B cell (primary cell): ENCODE results near the gene HIP1R. TPM values are rescaled to one million over a fixed set of nuclear protein-coding genes. Genes with fewer than 3 reads are reported as not detected.

Source experiments
- ATAC-seq: fragments of 200-7000 bp; cut with Tn5 transposase; one replicate; pipeline ENCODE4 v1.10.0; 2021; ENCODE audit warnings: low read depth, mild to moderate bottlenecking, moderate number of reproducible peaks, moderate library complexity
- CTCF ChIA-PET: fragments of 350-600 bp; sonication (Branson Sonifier 250); formaldehyde crosslinking; loops from one replicate; lab custom pipeline; 2021; ENCODE audit warnings: antibody characterized with exemption, inconsistent platforms; lab: Charles Lee
- POLR2A ChIA-PET: fragments of 350-600 bp; sonication (Branson Sonifier 250); formaldehyde crosslinking; loops from one replicate; lab custom pipeline; 2021; ENCODE audit warnings: antibody characterized with exemption; lab: Charles Lee
- DNase-seq: peaks from one replicate; pipeline ENCODE4 v3.0.0; 2013
- H2AFZ ChIP-seq: 2 replicates; pipeline ENCODE4 v1.6.1; 2012; ENCODE audit warnings: mild to moderate bottlenecking, low read depth, low read length; ENCODE audit not compliant: insufficient read depth, poor library complexity, severe bottlenecking
- H3K27ac ChIP-seq, 2 donors: 1 replicate in 1 of 2; 2 replicates in 1 of 2; pipeline ENCODE4 v1.5.1; 2012 to 2013; ENCODE audit warnings: low read length in 2 of 2, mild to moderate bottlenecking in 2 of 2, moderate library complexity in 1 of 2
- H3K27me3 ChIP-seq, 4 experiments: fragments of 200-600 bp in 1 of 4; sonication (generic) in 1 of 4; replicated peaks in 1 of 4; 1 replicate in 2 of 4; 2 replicates in 2 of 4; pipeline versions ENCODE4 v1.6.1 to v1.7.0; 2013 to 2016; ENCODE audit warnings: low read length in 3 of 4, mild to moderate bottlenecking in 2 of 4, mixed read lengths in 1 of 4, moderate library complexity in 1 of 4; ENCODE audit not compliant: insufficient read depth in 4 of 4, control insufficient read depth in 3 of 4; ENCODE audit errors: control extremely low read depth in 1 of 4
- H3K36me3 ChIP-seq, 2 experiments: replicated peaks in 1 of 2; 1 replicate in 1 of 2; 2 replicates in 1 of 2; pipeline versions ENCODE4 v1.6.1 to v1.7.1; 2013; ENCODE audit warnings: low read length in 1 of 2; ENCODE audit not compliant: insufficient read depth in 2 of 2, control insufficient read depth in 1 of 2; ENCODE audit errors: control extremely low read depth in 1 of 2, extremely low read depth in 1 of 2
- H3K4me1 ChIP-seq, 2 donors: fragments of 200-600 bp in 1 of 2; sonication (generic) in 1 of 2; 1 replicate in 1 of 2; 2 replicates in 1 of 2; pipeline versions ENCODE4 v1.5.1 to v1.6.1; 2013 to 2017; ENCODE audit warnings: low read length in 2 of 2; ENCODE audit not compliant: control insufficient read depth in 2 of 2, insufficient read depth in 2 of 2
- H3K4me2 ChIP-seq: replicated peaks from 2 replicates; pipeline ENCODE3; 2012; ENCODE audit warnings: mild to moderate bottlenecking, low read depth, low read length; ENCODE audit not compliant: poor library complexity, severe bottlenecking
- H3K4me3 ChIP-seq, 5 experiments: fragments of 200-600 bp in 1 of 5; sonication (generic) in 1 of 5; 1 replicate in 3 of 5; 2 replicates in 2 of 5; pipeline versions ENCODE4 v1.5.1 to v1.7.0; 2011 to 2016; ENCODE audit warnings: low read length in 4 of 5, mild to moderate bottlenecking in 4 of 5, low read depth in 2 of 5, control low read depth in 1 of 5, moderate library complexity in 1 of 5; ENCODE audit not compliant: insufficient read depth in 1 of 5; ENCODE audit errors: control extremely low read depth in 1 of 5, extremely low read depth in 1 of 5
- H3K79me2 ChIP-seq: fragments of 200-600 bp; sonication (generic); one replicate; pipeline ENCODE4 v1.6.0; 2016; ENCODE audit warnings: low read length; ENCODE audit not compliant: control insufficient read depth, insufficient read depth
- H3K9ac ChIP-seq: fragments of 200-600 bp; sonication (generic); 2 replicates; pipeline ENCODE4 v1.6.1; 2017; ENCODE audit warnings: mild to moderate bottlenecking, low read length, moderate library complexity
- H3K9me3 ChIP-seq, 3 donors: one replicate each; pipeline versions ENCODE4 v1.6.1 to v1.7.1; 2013; ENCODE audit warnings: low read length in 2 of 3; ENCODE audit not compliant: control insufficient read depth in 2 of 3, insufficient read depth in 1 of 3; ENCODE audit errors: control extremely low read depth in 1 of 3
- H4K20me1 ChIP-seq: 2 replicates; pipeline ENCODE4 v1.6.0; 2012; ENCODE audit warnings: mild to moderate bottlenecking, low read length; ENCODE audit not compliant: insufficient read depth, control insufficient read depth, poor library complexity, severe bottlenecking
- H3K27ac Mint-ChIP-seq: one replicate; pipeline ENCODE4 v1.8.0; 2021; ENCODE audit warnings: mixed read lengths
- H3K27me3 Mint-ChIP-seq: one replicate; pipeline ENCODE4 v1.8.0; 2021; ENCODE audit warnings: mixed read lengths
- H3K4me1 Mint-ChIP-seq: one replicate; pipeline ENCODE4 v1.8.0; 2021; ENCODE audit warnings: mixed read lengths
- H3K4me3 Mint-ChIP-seq: one replicate; pipeline ENCODE4 v1.8.0; 2021; ENCODE audit warnings: mixed read lengths
- H3K9me3 Mint-ChIP-seq: one replicate; pipeline ENCODE4 v1.8.0; 2022; ENCODE audit warnings: mixed read lengths; ENCODE audit not compliant: insufficient read depth
- EZH2 ChIP-seq: IDR thresholded peaks from 2 replicates; pipeline ENCODE4 v1.6.1; 2012; ENCODE audit warnings: borderline replicate concordance, low read depth, mild to moderate bottlenecking, moderate library complexity, low read length; ENCODE audit not compliant: insufficient read depth, poor library complexity, severe bottlenecking
- WGBS: methylation state at CpG from one replicate; pipeline ENCODE4 v1.1.5; 2013; ENCODE audit warnings: missing lambda C conversion rate; ENCODE audit not compliant: insufficient coverage; 5-methylcytosine and 5-hydroxymethylcytosine counted together
- intact Hi-C: fragments of 100-400 bp; cut with micrococcal nuclease; formaldehyde crosslinking; loops from one replicate; pipeline ENCODE4 v1.10.0; 2022
- polyA plus RNA-seq: library from polyadenylated mRNA; depleted of rRNA; stranded (reverse); fragments of >200 nt; gene quantifications from 2 replicates; pipeline ENCODE4 v1.2.3, GENCODE V29; 2012
- total RNA-seq, 2 donors: library from RNA; stranded (reverse); fragments of 120-200 nt in 1 of 2; gene quantifications; 1 replicate in 1 of 2; 2 replicates in 1 of 2; pipeline versions ENCODE4 v1.2.3 to v1.2.4, GENCODE V29; 2013 to 2022
- TF ChIP-seq, protein P1 (sequence below): fragments of 200-600 bp; IDR thresholded peaks from one replicate; pipeline ENCODE4 v1.8.0; 2022; ENCODE audit warnings: antibody characterized with exemption, mild to moderate bottlenecking

HIP1R gene
- total and polyA plus RNA-seq, 2 donors (not counting 1 experiment from before 2014, with no cell fraction given) = 289 to 390 TPM

GRCh38 chr12:122850695-122851350 lies 15.6 kb downstream of the HIP1R start:
- Histone ChIP-seq H2AFZ (no peak overlapping the region), H4K20me1 (peaks cover 85% of the 10 kb centered on the region), H3K9me3 (no peaks in the 10 kb centered on the region), H3K27ac (no peak overlapping the region), H3K36me3 (peaks cover 1 to 84% of the 10 kb centered on the region in 2 experiments), H3K79me2 (peaks cover 47% of the 10 kb centered on the region), H3K4me1 (no peaks in the 10 kb centered on the region), H3K9ac (no peak overlapping the region), H3K4me3 (no peak overlapping the region), H3K4me2 (no peak overlapping the region), H3K27me3 (no peaks in the 10 kb centered on the region)
- Mint-ChIP-seq H3K4me3 (no peak overlapping the region), H3K4me1 (peaks cover 2% of the 10 kb centered on the region), H3K27ac (no peak overlapping the region), H3K27me3 (no peaks in the 10 kb centered on the region), H3K9me3 (no peaks in the 10 kb centered on the region)
- ChIA-PET CTCF (interaction anchor here (1.5 kb wide), 1 partner anchor 58 kb away, joined by 3 read pairs; no protein-coding TSS in a partner anchor), POLR2A (no interaction called here)
- ATAC-seq (no peak), DNase-seq (no peak)
- intact Hi-C loops = no loop called here
- TF ChIP-seq EZH2 = no peak
- TF ChIP-seq, protein P1, sequence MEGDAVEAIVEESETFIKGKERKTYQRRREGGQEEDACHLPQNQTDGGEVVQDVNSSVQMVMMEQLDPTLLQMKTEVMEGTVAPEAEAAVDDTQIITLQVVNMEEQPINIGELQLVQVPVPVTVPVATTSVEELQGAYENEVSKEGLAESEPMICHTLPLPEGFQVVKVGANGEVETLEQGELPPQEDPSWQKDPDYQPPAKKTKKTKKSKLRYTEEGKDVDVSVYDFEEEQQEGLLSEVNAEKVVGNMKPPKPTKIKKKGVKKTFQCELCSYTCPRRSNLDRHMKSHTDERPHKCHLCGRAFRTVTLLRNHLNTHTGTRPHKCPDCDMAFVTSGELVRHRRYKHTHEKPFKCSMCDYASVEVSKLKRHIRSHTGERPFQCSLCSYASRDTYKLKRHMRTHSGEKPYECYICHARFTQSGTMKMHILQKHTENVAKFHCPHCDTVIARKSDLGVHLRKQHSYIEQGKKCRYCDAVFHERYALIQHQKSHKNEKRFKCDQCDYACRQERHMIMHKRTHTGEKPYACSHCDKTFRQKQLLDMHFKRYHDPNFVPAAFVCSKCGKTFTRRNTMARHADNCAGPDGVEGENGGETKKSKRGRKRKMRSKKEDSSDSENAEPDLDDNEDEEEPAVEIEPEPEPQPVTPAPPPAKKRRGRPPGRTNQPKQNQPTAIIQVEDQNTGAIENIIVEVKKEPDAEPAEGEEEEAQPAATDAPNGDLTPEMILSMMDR = no peak
- 92% methylated on average over 20 of the region's 27 CpGs for WGBS

GRCh38 chr12:122851820-122852219 lies 16.6 kb downstream of the HIP1R start:
- H3K27ac Mint-ChIP-seq = no peak overlapping the region
- peaks cover 75% of the 10 kb centered on the region for H4K20me1 ChIP-seq
- H3K27ac ChIP-seq = no peak overlapping the region
- H3K9ac ChIP-seq = no peak overlapping the region
- POLR2A ChIA-PET = no interaction called here
- no peaks in the 10 kb centered on the region for H3K4me1 ChIP-seq
- CTCF ChIA-PET = interaction anchor here (1.5 kb wide), 1 partner anchor 59 kb away, joined by 3 read pairs; no protein-coding TSS in a partner anchor
- ATAC-seq (no peak), DNase-seq (no peak)
- peaks cover 2% of the 10 kb centered on the region for H3K4me1 Mint-ChIP-seq
- TF ChIP-seq, protein P1 = no peak
- no peak for TF ChIP-seq EZH2
- peaks cover 37% of the 10 kb centered on the region for H3K79me2 ChIP-seq
- peaks cover 1 to 82% of the 10 kb centered on the region in 2 experiments for H3K36me3 ChIP-seq
- 94% methylated on average over 5 of the region's 5 CpGs for WGBS
- no peak overlapping the region for H2AFZ ChIP-seq
- no peaks in the 10 kb centered on the region for H3K9me3 Mint-ChIP-seq
- H3K27me3 Mint-ChIP-seq = no peaks in the 10 kb centered on the region
- no peaks in the 10 kb centered on the region for H3K27me3 ChIP-seq
- H3K4me3 Mint-ChIP-seq = no peak overlapping the region
- intact Hi-C loops = no loop called here
- H3K4me3 ChIP-seq = no peak overlapping the region
- no peak overlapping the region for H3K4me2 ChIP-seq
- no peaks in the 10 kb centered on the region for H3K9me3 ChIP-seq
